ENCODE results near the gene POLR3B. TPM values are rescaled to one million over a fixed set of nuclear protein-coding genes. Genes with fewer than 3 reads are reported as not detected.
A peak's percentile ranks its signal among the peaks of the same experiment; 100 is the strongest.

Gene POLR3B
- total RNA-seq, 1 donor from 2014 or later: 7.5 TPM

DNA sequence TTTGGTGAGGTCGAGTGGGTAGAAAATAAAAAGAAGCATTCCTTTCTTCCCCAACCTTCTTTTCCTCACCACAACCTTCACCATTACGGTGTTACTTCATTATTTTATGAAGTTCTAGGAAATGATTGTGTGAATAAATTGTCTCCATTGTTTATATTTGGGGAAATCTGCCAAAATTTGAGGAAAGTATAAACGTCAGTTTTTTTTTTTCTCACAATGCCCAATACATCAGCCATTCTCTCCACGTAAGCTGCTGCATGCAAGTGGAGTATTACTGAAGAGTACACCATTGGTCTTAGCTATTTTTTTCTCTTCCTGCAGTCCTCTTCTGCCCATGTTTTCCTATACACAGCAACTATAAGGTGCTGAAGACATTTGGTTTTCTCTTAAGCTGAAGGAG lies 9.1 kb upstream of the POLR3B start:
- H3K4me3 Mint-ChIP-seq (ENCODE audit: unreplicated experiment): no peak overlapping the region
- H3K4me1 Mint-ChIP-seq (ENCODE audit: unreplicated experiment): no peaks in the 10 kb centered on the region
- no peaks in the 10 kb centered on the region for H3K36me3 Mint-ChIP-seq (ENCODE audit: low read depth, unreplicated experiment)
- no peaks in the 10 kb centered on the region for H3K27me3 Mint-ChIP-seq (ENCODE audit: unreplicated experiment)
- no peak for TF ChIP-seq CTCF (IDR thresholded peaks at IDR 0.05; ENCODE audit: unreplicated experiment)
- H3K27ac Mint-ChIP-seq (ENCODE audit: unreplicated experiment): no peak overlapping the region
- no peak for DNase-seq (ENCODE audit: low spot score)
- no peaks in the 10 kb centered on the region for H3K9me3 Mint-ChIP-seq (ENCODE audit: unreplicated experiment)

- Mint-ChIP-seq H3K4me1 (ENCODE audit: unreplicated experiment) (peaks cover 2% of the 10 kb centered on the region), H3K27ac (ENCODE audit: unreplicated experiment) (no peak overlapping the region), H3K4me3 (ENCODE audit: unreplicated experiment) (no peak overlapping the region), H3K27me3 (ENCODE audit: unreplicated experiment) (no peaks in the 10 kb centered on the region), H3K9me3 (ENCODE audit: unreplicated experiment) (no peaks in the 10 kb centered on the region), H3K36me3 (ENCODE audit: low read depth, unreplicated experiment) (no peaks in the 10 kb centered on the region)
- no peak for DNase-seq (ENCODE audit: low spot score)
- no peak for TF ChIP-seq CTCF (IDR thresholded peaks at IDR 0.05; ENCODE audit: unreplicated experiment)
Measured at GRCh38 chr12:106353175-106353574, 4.4 kb upstream of the POLR3B start.

GRCh38 chr12:106358396-106359241 lies 1.1 kb downstream of the POLR3B start:
- H3K9me3 Mint-ChIP-seq (ENCODE audit: unreplicated experiment): no peaks in the 10 kb centered on the region
- peak overlapping the region; percentile 94 for H3K4me3 Mint-ChIP-seq (ENCODE audit: unreplicated experiment)
- H3K27me3 Mint-ChIP-seq (ENCODE audit: unreplicated experiment): no peaks in the 10 kb centered on the region
- no peaks in the 10 kb centered on the region for H3K36me3 Mint-ChIP-seq (ENCODE audit: low read depth, unreplicated experiment)
- H3K4me1 Mint-ChIP-seq (ENCODE audit: unreplicated experiment): peaks cover 7% of the 10 kb centered on the region
- H3K27ac Mint-ChIP-seq (ENCODE audit: unreplicated experiment): peak overlapping the region; percentile 14
- DNase-seq (ENCODE audit: low spot score): no peak
- TF ChIP-seq CTCF (IDR thresholded peaks at IDR 0.05; ENCODE audit: unreplicated experiment): no peak

DNA sequence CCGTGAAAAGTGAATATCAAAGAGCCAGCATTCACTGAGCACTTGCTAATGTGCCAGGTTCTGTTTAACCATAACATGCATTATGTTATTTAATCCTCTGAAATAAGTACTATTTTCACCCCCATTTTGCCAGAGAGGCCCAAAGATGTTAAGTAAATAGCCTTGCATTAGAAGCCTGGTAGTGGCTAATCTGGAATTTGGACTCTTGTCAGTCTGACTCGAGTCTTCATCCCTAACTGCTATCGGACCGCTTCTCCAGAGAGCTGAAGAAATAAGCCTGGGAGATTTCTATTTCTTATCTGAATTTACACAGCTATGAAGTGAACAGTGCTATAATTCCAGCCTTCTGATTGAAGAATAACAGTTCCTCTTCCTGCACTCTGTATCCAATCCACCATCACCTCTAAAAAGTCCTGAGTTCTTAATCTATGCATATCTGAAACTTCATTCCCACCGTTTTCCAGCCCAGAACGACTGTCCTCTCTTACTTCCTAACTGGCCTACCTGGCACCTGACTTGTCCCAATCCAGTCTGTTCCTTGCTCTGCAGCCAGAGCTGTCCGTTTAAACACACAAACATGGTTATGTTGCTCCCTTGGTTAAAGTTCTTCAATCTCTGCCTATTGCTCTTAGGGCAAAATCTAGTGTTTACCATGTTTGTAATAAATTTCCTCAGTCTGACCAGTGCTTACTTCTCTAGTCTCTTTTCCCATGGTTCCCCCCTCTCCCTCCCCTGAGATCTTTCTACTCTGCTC lies 2.3 kb downstream of the POLR3B start:
- Mint-ChIP-seq H3K4me1 (ENCODE audit: unreplicated experiment) (peaks cover 7% of the 10 kb centered on the region), H3K9me3 (ENCODE audit: unreplicated experiment) (no peaks in the 10 kb centered on the region), H3K4me3 (ENCODE audit: unreplicated experiment) (no peak overlapping the region), H3K27ac (ENCODE audit: unreplicated experiment) (no peak overlapping the region), H3K27me3 (ENCODE audit: unreplicated experiment) (no peaks in the 10 kb centered on the region), H3K36me3 (ENCODE audit: low read depth, unreplicated experiment) (no peaks in the 10 kb centered on the region)
- no peak for DNase-seq (ENCODE audit: low spot score)
- no peak for TF ChIP-seq CTCF (IDR thresholded peaks at IDR 0.05; ENCODE audit: unreplicated experiment)

Data from endothelial cell (in vitro differentiated cells).